A549 treated with dexamethasone at 1 μM for 4 hours (cell line): Measurements from ENCODE around the gene TFPI. TPM values are rescaled to one million over a fixed set of nuclear protein-coding genes. Genes with fewer than 3 reads are reported as not detected.

ENCODE experiments used
- total RNA-seq: library from RNA; stranded (reverse); fragments of 200-300 nt; extraction: Qiagen RNA extraction; gene quantifications from 5 replicates; pipeline ENCODE4 v1.2.3, GENCODE V29; 2022

The TFPI gene
- total RNA-seq: 40.9 to 60.9 TPM (median 48.9 TPM) in 5 replicates

DNA sequence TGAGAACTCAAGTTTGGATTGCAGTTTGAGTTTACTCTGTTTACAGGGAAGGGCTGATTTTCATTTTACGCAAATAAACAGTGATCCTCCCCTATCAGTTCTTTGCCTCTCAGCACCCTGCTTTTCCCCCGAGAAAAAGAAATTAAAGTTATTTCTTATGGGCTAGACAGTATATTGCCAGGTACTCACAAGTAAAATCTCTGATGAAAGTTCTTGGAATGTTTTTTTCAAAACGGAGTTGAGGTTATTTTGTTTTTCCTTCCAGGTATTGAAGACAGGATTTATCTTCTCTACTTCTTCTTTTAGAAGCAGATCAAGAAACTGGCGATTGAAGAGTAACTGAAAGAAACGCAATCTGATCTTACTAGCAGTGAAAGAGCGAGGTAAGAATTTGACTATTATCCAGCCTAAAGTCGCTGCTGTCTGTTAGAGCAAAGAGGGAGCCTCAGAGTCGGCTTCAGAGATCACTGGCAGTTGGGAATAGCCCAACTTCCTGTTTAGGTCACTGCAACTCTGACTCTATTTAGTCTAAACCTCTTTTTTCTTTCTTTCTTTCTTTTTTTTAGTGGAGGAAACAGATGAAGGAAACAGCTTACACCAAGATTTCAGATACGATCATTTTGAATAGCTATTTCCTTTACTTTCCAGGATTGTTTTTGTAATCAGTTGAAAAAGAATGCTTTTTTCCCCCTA is at the start of gene TFPI:
Gene TFPI, minus strand, starts transcription at position 425 of the 693 bp plus-strand sequence. CDS start 50,667 bp downstream, outside the sequence.

Other genes starting within 250 kb of the TFPI start
- gene CALCRL, start 106.2 kb downstream of the TFPI start, total RNA-seq: 0.05 to 0.14 TPM (median 0.09 TPM) in 5 replicates